ENCODE data around the gene RNF2. TPM values are rescaled to one million over a fixed set of nuclear protein-coding genes. Genes with fewer than 3 reads are reported as not detected.

Gene RNF2
- total RNA-seq, 4 donors from 2014 or later, result 5.1 to 14.0 (median 10.6) TPM

DNA sequence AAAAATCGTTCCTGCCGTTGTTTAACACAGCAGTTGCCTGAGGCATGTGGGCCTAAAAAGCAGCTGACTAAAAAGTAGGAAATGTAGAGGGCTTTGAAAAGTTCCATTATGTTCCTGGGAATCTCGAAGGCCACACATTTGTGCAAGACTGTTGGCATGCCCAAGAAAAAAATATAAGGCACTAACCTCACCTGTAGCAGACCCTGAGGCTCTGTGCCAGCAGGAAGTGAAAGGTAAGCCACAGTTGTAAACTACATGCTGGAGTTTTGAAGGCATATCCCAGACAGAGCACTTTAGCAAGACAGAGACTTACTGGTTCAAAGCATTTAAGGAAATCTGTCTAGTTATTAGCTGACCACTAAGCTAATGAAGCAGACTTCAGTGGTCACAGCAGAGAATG lies 58.7 kb downstream of the RNF2 start:
- TF ChIP-seq POLR2A (IDR thresholded peaks at IDR 0.05), result no peak
- TF ChIP-seq, protein P1, sequence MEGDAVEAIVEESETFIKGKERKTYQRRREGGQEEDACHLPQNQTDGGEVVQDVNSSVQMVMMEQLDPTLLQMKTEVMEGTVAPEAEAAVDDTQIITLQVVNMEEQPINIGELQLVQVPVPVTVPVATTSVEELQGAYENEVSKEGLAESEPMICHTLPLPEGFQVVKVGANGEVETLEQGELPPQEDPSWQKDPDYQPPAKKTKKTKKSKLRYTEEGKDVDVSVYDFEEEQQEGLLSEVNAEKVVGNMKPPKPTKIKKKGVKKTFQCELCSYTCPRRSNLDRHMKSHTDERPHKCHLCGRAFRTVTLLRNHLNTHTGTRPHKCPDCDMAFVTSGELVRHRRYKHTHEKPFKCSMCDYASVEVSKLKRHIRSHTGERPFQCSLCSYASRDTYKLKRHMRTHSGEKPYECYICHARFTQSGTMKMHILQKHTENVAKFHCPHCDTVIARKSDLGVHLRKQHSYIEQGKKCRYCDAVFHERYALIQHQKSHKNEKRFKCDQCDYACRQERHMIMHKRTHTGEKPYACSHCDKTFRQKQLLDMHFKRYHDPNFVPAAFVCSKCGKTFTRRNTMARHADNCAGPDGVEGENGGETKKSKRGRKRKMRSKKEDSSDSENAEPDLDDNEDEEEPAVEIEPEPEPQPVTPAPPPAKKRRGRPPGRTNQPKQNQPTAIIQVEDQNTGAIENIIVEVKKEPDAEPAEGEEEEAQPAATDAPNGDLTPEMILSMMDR (IDR thresholded peaks at IDR 0.05), result no peak
- DNase-seq, result no peak

GRCh38 chr1:185105121-185105520 lies 59.8 kb downstream of the RNF2 start:
- TF ChIP-seq POLR2A (IDR thresholded peaks at IDR 0.05), result no peak
- TF ChIP-seq, protein P1 (IDR thresholded peaks at IDR 0.05), result no peak
- Histone ChIP-seq H3K36me3 (no peaks in the 10 kb centered on the region), H3K27ac (no peak overlapping the region), H3K27me3 (no peaks in the 10 kb centered on the region), H3K4me1 (no peaks in the 10 kb centered on the region), H3K9me3 (peaks cover 0 to 8% (median 4%) of the 10 kb centered on the region in 4 donors), H3K4me3 (no peak overlapping the region)
- DNase-seq, result no peak

More for the DNA sequence above, 58.7 kb downstream of the RNF2 start:
- H3K4me3 ChIP-seq, result no peak overlapping the region
- H3K27ac ChIP-seq, result no peak overlapping the region
- peaks cover 0 to 5% (median 0%) of the 10 kb centered on the region in 3 donors for H3K36me3 ChIP-seq
- H3K27me3 ChIP-seq, result no peaks in the 10 kb centered on the region
- H3K9me3 ChIP-seq, result peaks cover 0 to 8% (median 4%) of the 10 kb centered on the region in 4 donors
- no peaks in the 10 kb centered on the region for H3K4me1 ChIP-seq

DNA sequence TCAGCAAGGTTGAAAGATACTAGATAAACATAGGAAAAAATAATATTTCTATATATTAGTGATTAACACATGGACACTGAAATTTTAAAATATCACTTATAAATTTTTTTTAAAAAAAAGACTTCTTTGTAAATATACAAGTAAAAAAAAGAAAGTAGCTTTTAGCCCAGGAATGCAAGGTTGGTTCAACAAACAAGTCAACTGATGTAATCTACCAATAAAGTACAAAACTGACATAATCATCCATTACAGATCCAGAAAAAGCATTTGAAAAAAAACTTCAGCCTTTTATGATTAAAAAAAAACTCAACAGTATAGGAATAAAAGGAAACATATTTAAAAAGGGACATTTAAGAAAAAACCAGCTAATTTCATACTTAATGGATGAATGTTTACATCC lies 63.0 kb downstream of the RNF2 start:
- Histone ChIP-seq H3K4me1 (no peaks in the 10 kb centered on the region), H3K27me3 (no peaks in the 10 kb centered on the region), H3K36me3 (no peaks in the 10 kb centered on the region), H3K9me3 (peaks cover 0 to 8% (median 4%) of the 10 kb centered on the region in 4 donors), H3K4me3 (no peak overlapping the region), H3K27ac (no peak overlapping the region)
- DNase-seq, result no peak
- TF ChIP-seq, protein P1 (IDR thresholded peaks at IDR 0.05), result no peak
- no peak for TF ChIP-seq POLR2A (IDR thresholded peaks at IDR 0.05)

DNA sequence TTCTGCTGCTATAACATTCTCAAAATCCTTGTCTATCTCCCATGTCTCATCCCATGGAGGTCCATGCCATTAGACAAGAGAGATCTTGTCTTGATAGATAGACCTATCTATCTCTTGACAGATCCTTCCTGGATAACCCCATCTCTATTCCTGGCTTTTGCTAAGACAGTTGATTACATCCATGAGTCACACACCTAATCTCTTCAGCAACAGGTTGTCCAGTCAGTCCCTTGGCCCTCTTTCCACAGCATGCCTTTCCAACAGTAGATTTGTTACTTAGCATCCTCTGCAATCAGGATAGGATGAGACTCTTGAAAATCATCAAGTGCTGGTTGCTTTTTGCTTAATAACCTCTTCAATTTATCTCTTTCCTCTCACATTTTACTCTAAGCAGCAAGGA lies 64.8 kb downstream of the RNF2 start:
- Histone ChIP-seq H3K9me3 (peaks cover 0 to 8% (median 4%) of the 10 kb centered on the region in 4 donors), H3K27ac (no peak overlapping the region), H3K27me3 (no peaks in the 10 kb centered on the region), H3K4me3 (no peak overlapping the region), H3K36me3 (no peaks in the 10 kb centered on the region), H3K4me1 (no peaks in the 10 kb centered on the region)
- TF ChIP-seq, protein P1 (IDR thresholded peaks at IDR 0.05), result no peak
- TF ChIP-seq POLR2A (IDR thresholded peaks at IDR 0.05), result no peak
- no peak for DNase-seq

DNA sequence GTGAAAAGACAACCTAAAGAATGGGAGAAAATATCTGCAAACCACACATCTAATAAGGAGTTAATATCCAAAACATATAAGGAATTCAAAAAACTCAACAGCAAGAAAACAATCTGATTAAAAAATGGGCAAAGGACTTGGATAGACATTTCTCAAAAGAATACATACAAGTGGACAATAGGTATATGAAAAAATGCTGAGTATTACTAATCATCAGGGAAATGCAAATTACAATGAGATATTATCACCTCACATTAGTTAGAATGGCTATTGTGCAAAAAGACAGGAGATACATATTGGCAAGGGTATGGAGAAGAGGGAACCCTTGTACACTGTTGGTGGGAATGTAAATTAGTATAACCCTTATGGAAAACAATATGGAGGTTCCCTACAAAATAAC lies 66.5 kb downstream of the RNF2 start:
- no peaks in the 10 kb centered on the region for H3K4me1 ChIP-seq
- H3K9me3 ChIP-seq, result peaks cover 0 to 8% (median 4%) of the 10 kb centered on the region in 4 donors
- H3K36me3 ChIP-seq, result no peaks in the 10 kb centered on the region
- no peak for TF ChIP-seq POLR2A (IDR thresholded peaks at IDR 0.05)
- TF ChIP-seq, protein P1 (IDR thresholded peaks at IDR 0.05), result no peak
- no peak for DNase-seq
- no peak overlapping the region for H3K27ac ChIP-seq
- H3K4me3 ChIP-seq, result no peak overlapping the region
- H3K27me3 ChIP-seq, result no peaks in the 10 kb centered on the region

DNA sequence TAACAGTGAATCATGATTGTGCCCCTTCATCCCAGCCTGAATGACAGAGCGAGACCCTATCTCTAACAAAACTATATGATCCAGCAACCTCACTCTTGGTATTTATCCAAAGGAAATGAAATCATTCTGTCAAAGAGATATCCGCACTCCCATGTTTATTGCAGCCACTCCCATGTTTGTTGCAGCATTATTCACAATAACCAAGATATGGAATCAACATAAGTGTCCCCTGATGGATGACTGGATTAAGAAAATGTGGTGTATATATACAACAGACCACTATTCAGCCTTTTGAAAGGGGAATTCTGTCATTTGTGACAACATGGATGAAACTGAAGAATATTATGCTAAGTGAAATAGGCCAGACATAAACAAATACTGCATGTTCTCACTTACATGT lies 67.0 kb downstream of the RNF2 start:
- TF ChIP-seq, protein P1 (IDR thresholded peaks at IDR 0.05), result no peak
- TF ChIP-seq POLR2A (IDR thresholded peaks at IDR 0.05), result no peak
- Histone ChIP-seq H3K27me3 (no peaks in the 10 kb centered on the region), H3K9me3 (peaks cover 0 to 8% (median 4%) of the 10 kb centered on the region in 4 donors), H3K27ac (no peak overlapping the region), H3K36me3 (no peaks in the 10 kb centered on the region), H3K4me1 (no peaks in the 10 kb centered on the region), H3K4me3 (no peak overlapping the region)
- DNase-seq, result no peak
